Measurements from ENCODE around the gene TBX15.

Gene TBX15

GRCh38 chr1:118988186-118989005, at the start of gene TBX15:
TBX15 (minus strand) TSS chr1:118988343; CDS start chr1:118987795, 548 bp downstream.
- no peak for DNase-seq (ENCODE audit: low read depth in 2 of 2)

GRCh38 chr1:119034359-119034758, 46.2 kb upstream of the TBX15 start:
- no peak for DNase-seq (ENCODE audit: low read depth in 2 of 2)

GRCh38 chr1:119032986-119033385, 44.8 kb upstream of the TBX15 start:
- no peak for DNase-seq (ENCODE audit: low read depth in 2 of 2)

- DNase-seq (ENCODE audit: low read depth in 2 of 2): no peak
Measured at GRCh38 chr1:119027759-119028158, 39.6 kb upstream of the TBX15 start.

- DNase-seq (ENCODE audit: low read depth in 2 of 2): no peak
Measured at GRCh38 chr1:119026956-119027355, 38.8 kb upstream of the TBX15 start.

- DNase-seq (ENCODE audit: low read depth in 2 of 2): no peak
Measured at GRCh38 chr1:119015547-119015946, 27.4 kb upstream of the TBX15 start.

GRCh38 chr1:119012383-119012782, 24.2 kb upstream of the TBX15 start:
- DNase-seq (ENCODE audit: low read depth in 2 of 2): no peak

GRCh38 chr1:119011706-119012105, 23.6 kb upstream of the TBX15 start:
- DNase-seq (ENCODE audit: low read depth in 2 of 2): no peak

GRCh38 chr1:119011116-119011515, 23.0 kb upstream of the TBX15 start:
- no peak for DNase-seq (ENCODE audit: low read depth in 2 of 2)

- no peak for DNase-seq (ENCODE audit: low read depth in 2 of 2)
Measured at GRCh38 chr1:119010201-119010600, 22.1 kb upstream of the TBX15 start.

GRCh38 chr1:119009312-119009655, 21.1 kb upstream of the TBX15 start:
- DNase-seq (ENCODE audit: low read depth in 2 of 2): no peak

- no peak for DNase-seq (ENCODE audit: low read depth in 2 of 2)
Measured at GRCh38 chr1:119008483-119009311, 20.6 kb upstream of the TBX15 start.

GRCh38 chr1:119007670-119008482, 19.7 kb upstream of the TBX15 start:
- DNase-seq (ENCODE audit: low read depth in 2 of 2): no peak

GRCh38 chr1:119007339-119007669, 19.2 kb upstream of the TBX15 start:
- no peak for DNase-seq (ENCODE audit: low read depth in 2 of 2)

GRCh38 chr1:119006406-119007279, 18.5 kb upstream of the TBX15 start:
- no peak for DNase-seq (ENCODE audit: low read depth in 2 of 2)

- DNase-seq (ENCODE audit: low read depth in 2 of 2): no peak
Measured at GRCh38 chr1:119005724-119006405, 17.7 kb upstream of the TBX15 start.

- no peak for DNase-seq (ENCODE audit: low read depth in 2 of 2)
Measured at GRCh38 chr1:119004781-119005180, 16.6 kb upstream of the TBX15 start.

- no peak for DNase-seq (ENCODE audit: low read depth in 2 of 2)
Measured at GRCh38 chr1:119004129-119004527, 16.0 kb upstream of the TBX15 start.

GRCh38 chr1:119003413-119004128, 15.4 kb upstream of the TBX15 start:
- DNase-seq (ENCODE audit: low read depth in 2 of 2): no peak

Data from activated CD8-positive, alpha-beta memory T cell treated with anti-CD3 and anti-CD28 coated beads for 4 hours (primary cell).